WI38 (cell line): ENCODE measurements around the gene KIF1A.

ENCODE experiments used
- H3K4me3 ChIP-seq: 2 replicates; pipeline ENCODE4 v1.5.1; 2011; ENCODE audit warnings: low read depth, mild to moderate bottlenecking, control low read depth, low read length
- TF ChIP-seq, protein P1 (sequence below): IDR thresholded peaks from 2 replicates; pipeline ENCODE4 v1.5.1; 2012; ENCODE audit warnings: low read depth, mild to moderate bottlenecking, control low read depth, low read length

KIF1A gene

DNA sequence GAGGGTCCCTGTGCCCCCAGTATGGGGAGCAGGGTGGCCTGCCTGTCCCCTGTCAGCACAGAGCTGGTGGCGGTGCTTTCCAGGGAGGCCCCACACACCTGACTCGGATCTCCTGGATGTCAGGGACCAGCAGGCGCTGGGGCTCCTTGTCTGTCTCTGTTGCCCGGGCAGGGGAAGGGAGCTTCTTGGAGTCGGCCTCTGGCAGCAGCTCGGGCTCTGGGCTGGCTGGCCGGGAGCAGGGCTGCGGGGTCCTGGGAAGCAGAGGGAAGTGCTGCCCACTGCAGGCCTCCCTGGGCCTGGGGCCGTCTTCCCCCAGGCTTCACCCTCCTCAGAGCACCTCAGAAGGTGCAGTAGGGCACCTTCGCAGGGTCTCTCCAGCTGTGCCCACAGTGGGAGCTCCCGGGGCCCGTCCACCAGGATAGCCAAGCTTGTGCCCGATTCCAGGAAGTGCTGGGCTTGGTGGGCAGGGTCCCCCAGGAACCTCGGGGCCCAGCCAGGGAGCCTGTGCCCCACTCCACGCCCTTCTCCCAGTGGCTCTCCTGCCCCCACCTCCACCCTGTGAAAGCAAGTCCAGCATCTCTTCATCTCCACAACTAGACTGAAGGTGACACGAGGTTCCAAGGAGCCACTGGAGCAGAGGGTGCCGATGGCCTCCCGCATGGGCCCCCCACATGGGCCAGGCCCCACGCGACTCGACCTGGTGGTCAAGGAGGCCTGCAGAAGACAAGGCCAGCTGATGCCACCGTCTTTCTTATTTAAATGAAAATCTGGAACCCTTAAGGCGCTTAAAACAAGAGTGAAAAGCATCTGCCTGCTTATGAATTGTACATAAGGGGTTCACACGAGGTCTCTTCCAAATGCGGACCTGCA lies 100.1 kb downstream of the KIF1A start:
- TF ChIP-seq, protein P1, sequence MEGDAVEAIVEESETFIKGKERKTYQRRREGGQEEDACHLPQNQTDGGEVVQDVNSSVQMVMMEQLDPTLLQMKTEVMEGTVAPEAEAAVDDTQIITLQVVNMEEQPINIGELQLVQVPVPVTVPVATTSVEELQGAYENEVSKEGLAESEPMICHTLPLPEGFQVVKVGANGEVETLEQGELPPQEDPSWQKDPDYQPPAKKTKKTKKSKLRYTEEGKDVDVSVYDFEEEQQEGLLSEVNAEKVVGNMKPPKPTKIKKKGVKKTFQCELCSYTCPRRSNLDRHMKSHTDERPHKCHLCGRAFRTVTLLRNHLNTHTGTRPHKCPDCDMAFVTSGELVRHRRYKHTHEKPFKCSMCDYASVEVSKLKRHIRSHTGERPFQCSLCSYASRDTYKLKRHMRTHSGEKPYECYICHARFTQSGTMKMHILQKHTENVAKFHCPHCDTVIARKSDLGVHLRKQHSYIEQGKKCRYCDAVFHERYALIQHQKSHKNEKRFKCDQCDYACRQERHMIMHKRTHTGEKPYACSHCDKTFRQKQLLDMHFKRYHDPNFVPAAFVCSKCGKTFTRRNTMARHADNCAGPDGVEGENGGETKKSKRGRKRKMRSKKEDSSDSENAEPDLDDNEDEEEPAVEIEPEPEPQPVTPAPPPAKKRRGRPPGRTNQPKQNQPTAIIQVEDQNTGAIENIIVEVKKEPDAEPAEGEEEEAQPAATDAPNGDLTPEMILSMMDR = no peak
- no peak overlapping the region for H3K4me3 ChIP-seq

DNA sequence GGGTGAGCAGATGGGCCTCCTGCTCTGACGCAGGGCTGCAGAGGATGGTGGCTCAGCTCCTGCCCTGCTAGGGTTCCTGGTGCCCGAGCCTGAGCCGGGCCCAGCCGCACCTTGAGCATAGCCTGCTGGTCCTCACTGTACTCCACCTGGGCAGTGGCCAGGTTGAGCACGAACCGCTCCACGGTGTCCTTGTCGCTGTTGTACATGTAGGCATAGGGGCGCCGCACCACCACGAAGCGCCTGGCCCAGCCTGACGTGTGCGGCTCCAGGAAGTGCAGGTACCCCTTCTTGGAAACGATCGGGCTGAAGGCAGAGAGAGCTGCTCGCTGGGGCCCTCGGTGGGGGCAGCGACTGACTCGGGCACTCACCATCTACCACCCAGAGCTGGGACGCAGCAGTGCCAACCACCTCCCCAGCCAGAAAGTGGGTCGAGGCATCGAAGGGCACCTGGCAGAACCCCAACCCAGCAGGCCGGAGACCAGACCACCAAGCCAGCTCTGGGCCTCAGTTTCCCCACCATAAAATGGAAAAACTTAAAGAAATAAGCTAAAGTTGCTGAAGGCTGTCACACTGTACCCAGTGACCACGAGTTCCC lies 101.0 kb downstream of the KIF1A start:
- H3K4me3 ChIP-seq = no peak overlapping the region
- TF ChIP-seq, protein P1 = no peak

- TF ChIP-seq, protein P1 = no peak
- H3K4me3 ChIP-seq = no peak overlapping the region
Measured at GRCh38 chr2:240717681-240718581, 102.1 kb downstream of the KIF1A start.

- no peak overlapping the region for H3K4me3 ChIP-seq
- TF ChIP-seq, protein P1 = no peak
Measured at GRCh38 chr2:240717181-240717641, 102.8 kb downstream of the KIF1A start.

- TF ChIP-seq, protein P1 = no peak
Measured at GRCh38 chr2:240716130-240716798, 103.8 kb downstream of the KIF1A start.

GRCh38 chr2:240714747-240715725 lies 105.0 kb downstream of the KIF1A start:
- H3K4me3 ChIP-seq = no peak overlapping the region
- TF ChIP-seq, protein P1 = no peak

More at GRCh38 chr2:240716130-240716798, 103.8 kb downstream of the KIF1A start:
- H3K4me3 ChIP-seq = no peak overlapping the region
